PFSK-1 (cell line): ENCODE results near the gene RIPOR3.

Source experiments
- FOXP2 ChIP-seq: optimal IDR thresholded peaks from 2 replicates; pipeline ENCODE3; 2011; ENCODE audit warnings: borderline replicate concordance, control low read depth, inconsistent platforms; ENCODE audit not compliant: insufficient read depth; ENCODE audit errors: extremely low read length, extremely low read depth
- POLR2AphosphoS5 ChIP-seq: IDR thresholded peaks from 2 replicates; pipeline ENCODE4 v1.6.1; 2012; ENCODE audit warnings: low read depth, mild to moderate bottlenecking, control low read depth, low read length, moderate library complexity
- SIN3A ChIP-seq: IDR thresholded peaks from 2 replicates; pipeline ENCODE4 v1.6.1; 2012; ENCODE audit warnings: mild to moderate bottlenecking, low read length, moderate library complexity, borderline replicate concordance; ENCODE audit not compliant: insufficient read depth
- TAF1 ChIP-seq: IDR thresholded peaks from 2 replicates; pipeline ENCODE4 v1.6.1; 2012; ENCODE audit warnings: low read length, control low read depth, borderline replicate concordance; ENCODE audit not compliant: insufficient read depth
- TF ChIP-seq, protein P1 (sequence below), 2 experiments: IDR thresholded peaks; 2 replicates each; pipeline versions ENCODE4 v1.6.1 to v1.8.0; 2011 to 2012; ENCODE audit warnings: low read depth in 2 of 2, low read length in 2 of 2, control low read depth in 1 of 2, inconsistent platforms in 1 of 2, mild to moderate bottlenecking in 1 of 2, moderate library complexity in 1 of 2; ENCODE audit not compliant: insufficient read depth in 1 of 2

Gene RIPOR3

DNA sequence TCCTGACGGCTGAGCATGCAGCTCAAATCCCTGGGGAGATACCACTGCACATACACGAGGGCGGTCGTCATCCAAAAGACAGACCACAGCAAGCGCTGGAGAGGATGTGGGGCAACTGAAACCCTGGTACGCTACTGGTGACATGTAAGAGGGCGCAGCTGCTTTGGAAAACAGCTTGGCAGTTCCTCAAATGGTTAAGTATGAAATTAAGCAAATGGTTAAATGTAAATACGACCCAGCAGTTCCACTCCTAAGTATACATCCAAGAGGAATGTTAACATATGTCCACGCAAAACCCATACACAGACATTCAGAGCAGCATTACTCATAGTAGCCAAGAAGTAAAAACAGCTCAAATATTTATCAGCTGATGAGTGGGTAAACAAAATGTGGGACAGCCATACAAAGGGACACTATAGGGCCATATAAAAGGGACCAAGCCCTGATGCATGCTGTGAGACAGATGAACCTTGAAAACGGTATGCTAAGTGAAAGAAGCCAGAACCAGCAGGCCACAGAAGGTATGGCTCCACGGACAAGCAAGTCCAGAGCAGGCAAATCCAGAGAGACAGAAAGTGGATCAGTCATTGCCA, 38.5 kb downstream of the RIPOR3 start:
- TF ChIP-seq TAF1 (no peak), SIN3A (no peak), POLR2AphosphoS5 (no peak), FOXP2 (no peak)
- TF ChIP-seq, protein P1, sequence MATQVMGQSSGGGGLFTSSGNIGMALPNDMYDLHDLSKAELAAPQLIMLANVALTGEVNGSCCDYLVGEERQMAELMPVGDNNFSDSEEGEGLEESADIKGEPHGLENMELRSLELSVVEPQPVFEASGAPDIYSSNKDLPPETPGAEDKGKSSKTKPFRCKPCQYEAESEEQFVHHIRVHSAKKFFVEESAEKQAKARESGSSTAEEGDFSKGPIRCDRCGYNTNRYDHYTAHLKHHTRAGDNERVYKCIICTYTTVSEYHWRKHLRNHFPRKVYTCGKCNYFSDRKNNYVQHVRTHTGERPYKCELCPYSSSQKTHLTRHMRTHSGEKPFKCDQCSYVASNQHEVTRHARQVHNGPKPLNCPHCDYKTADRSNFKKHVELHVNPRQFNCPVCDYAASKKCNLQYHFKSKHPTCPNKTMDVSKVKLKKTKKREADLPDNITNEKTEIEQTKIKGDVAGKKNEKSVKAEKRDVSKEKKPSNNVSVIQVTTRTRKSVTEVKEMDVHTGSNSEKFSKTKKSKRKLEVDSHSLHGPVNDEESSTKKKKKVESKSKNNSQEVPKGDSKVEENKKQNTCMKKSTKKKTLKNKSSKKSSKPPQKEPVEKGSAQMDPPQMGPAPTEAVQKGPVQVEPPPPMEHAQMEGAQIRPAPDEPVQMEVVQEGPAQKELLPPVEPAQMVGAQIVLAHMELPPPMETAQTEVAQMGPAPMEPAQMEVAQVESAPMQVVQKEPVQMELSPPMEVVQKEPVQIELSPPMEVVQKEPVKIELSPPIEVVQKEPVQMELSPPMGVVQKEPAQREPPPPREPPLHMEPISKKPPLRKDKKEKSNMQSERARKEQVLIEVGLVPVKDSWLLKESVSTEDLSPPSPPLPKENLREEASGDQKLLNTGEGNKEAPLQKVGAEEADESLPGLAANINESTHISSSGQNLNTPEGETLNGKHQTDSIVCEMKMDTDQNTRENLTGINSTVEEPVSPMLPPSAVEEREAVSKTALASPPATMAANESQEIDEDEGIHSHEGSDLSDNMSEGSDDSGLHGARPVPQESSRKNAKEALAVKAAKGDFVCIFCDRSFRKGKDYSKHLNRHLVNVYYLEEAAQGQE (IDR thresholded peaks at IDR 0.05; ENCODE audit: insufficient read depth in 1 of 2, low read depth in 2 of 2, low read length in 2 of 2) = no peak

DNA sequence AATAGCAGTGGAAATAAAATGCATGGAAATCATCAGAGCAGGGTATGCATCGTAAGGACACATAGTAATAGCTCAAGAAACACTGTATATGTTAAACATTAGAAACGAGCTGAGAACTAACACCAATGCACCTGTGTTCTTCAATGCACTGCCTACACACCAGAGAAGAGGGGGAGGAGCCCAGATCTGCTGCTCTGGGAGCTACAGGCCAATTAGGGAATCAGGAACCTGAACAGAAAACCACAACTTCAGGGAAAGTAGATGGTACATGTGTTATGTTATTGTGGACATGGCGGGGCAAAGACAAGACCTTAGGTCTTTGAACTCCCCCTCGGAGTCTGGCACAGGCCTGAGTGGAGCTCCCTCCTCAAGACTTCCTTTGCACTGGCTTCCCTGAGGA, 39.7 kb downstream of the RIPOR3 start:
- TF ChIP-seq SIN3A (no peak), TAF1 (no peak), FOXP2 (no peak), POLR2AphosphoS5 (no peak)
- TF ChIP-seq, protein P1 (IDR thresholded peaks at IDR 0.05; ENCODE audit: insufficient read depth in 1 of 2, low read depth in 2 of 2, low read length in 2 of 2) = no peak

DNA sequence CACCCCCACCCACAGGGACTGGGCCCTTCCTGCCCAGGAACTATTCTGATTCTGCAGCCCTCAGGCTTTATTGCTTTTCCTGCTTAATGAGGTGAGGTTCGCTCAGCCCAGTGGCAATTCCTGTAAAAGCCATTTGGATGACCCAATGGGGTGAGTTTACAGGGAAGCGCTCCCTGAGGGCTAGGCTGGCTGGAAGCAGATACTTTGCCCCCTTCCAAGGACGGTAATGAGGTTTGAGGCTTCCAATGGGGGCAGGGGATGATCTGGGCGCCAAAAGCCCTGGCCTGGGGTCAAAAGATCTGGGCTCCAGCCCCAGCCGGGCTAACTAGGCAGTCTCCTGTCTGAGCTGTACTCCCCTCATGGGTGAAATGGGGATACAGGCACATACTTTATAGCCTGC, 41.8 kb downstream of the RIPOR3 start:
- TF ChIP-seq, protein P1 (IDR thresholded peaks at IDR 0.05; ENCODE audit: insufficient read depth in 1 of 2, low read depth in 2 of 2, low read length in 2 of 2) = no peak
- TF ChIP-seq TAF1 (no peak), FOXP2 (no peak), POLR2AphosphoS5 (no peak), SIN3A (no peak)

DNA sequence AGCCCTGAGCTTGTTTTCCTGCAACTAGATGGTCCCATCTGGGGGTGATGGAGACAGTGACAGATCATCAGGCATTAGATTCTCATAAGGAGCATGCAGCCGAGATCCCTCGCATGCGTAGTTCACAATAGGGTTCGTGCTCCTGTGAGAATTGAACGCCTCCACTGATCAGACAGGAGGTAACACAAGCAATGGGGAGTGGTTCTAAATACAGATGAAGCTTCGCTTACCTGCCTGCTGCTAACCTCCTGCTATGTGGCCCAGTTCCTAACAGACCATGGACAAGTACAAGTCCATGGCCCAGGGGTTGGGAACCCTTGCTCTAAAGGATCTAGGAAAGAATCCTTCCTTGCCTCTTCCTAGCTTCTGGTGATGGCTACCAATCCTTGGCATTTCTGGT, 42.7 kb downstream of the RIPOR3 start:
- TF ChIP-seq TAF1 (no peak), POLR2AphosphoS5 (no peak), SIN3A (no peak), FOXP2 (no peak)
- TF ChIP-seq, protein P1 (IDR thresholded peaks at IDR 0.05; ENCODE audit: insufficient read depth in 1 of 2, low read depth in 2 of 2, low read length in 2 of 2) = no peak

DNA sequence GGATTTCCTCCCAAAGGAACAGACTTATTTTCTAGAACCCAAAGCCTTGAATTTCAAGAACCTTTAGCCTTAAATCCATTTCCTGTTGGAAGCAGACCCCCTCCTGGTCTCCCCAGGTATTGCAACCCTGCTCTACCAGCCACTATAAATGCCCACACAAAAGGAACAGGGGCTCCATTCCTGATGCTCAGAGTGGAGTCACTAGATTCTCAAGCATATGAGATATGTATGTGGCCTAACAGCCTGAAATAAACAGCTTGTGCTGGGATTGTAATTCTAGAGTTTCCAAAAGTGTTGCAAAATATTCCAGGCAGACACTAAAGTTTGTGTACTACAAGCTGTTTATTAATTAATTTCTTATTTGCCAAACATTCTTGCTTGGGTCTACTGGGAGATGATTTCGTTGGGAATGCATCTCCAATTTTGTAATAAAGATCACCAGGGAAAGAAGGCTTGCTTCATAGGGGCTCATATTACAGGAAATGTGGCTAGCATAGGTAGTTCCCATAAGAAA, 44.8 kb downstream of the RIPOR3 start:
- TF ChIP-seq TAF1 (no peak), SIN3A (no peak), POLR2AphosphoS5 (no peak), FOXP2 (no peak)
- TF ChIP-seq, protein P1 (IDR thresholded peaks at IDR 0.05; ENCODE audit: insufficient read depth in 1 of 2, low read depth in 2 of 2, low read length in 2 of 2) = no peak
